Sigmoid colon (tissue), 7 donors: ENCODE measurements around the gene LHFPL6. TPM values are rescaled to one million over a fixed set of nuclear protein-coding genes. Genes with fewer than 3 reads are reported as not detected.

Experiments
- DNase-seq: peaks from one replicate; pipeline ENCODE4 v3.0.0-alpha.2; 2019
- H3K27ac ChIP-seq, 4 donors: fragments of 200-600 bp; sonication (generic); one replicate each; pipeline ENCODE4 v1.5.1; 2016 to 2019; ENCODE audit warnings: mild to moderate bottlenecking in 1 of 4
- H3K27me3 ChIP-seq, 3 donors: fragments of 200-600 bp; sonication (generic); one replicate each; pipeline ENCODE4 v1.5.1; 2019; ENCODE audit warnings: mild to moderate bottlenecking in 1 of 3
- H3K36me3 ChIP-seq, 4 donors: fragments of 200-600 bp; sonication (generic); one replicate each; pipeline ENCODE4 v1.5.1; 2016 to 2019
- H3K4me1 ChIP-seq, 4 donors: fragments of 200-600 bp; sonication (generic); one replicate each; pipeline ENCODE4 v1.5.1; 2017 to 2019
- H3K4me3 ChIP-seq, 4 donors: fragments of 200-600 bp; sonication (generic); one replicate each; pipeline ENCODE4 v1.5.1; 2017 to 2019; ENCODE audit warnings: mild to moderate bottlenecking in 2 of 4, moderate library complexity in 1 of 4
- H3K9me3 ChIP-seq, 4 donors: fragments of 200-600 bp in 3 of 4; sonication (generic) in 3 of 4; one replicate each; pipeline versions ENCODE4 v1.5.1 to v1.6.1; 2013 to 2019
- CTCF ChIP-seq, 4 experiments: fragments of 450-650 bp in 3 of 4; fragments of 200-600 bp in 1 of 4; IDR thresholded peaks; one replicate each; pipeline ENCODE4 v1.5.1; 2016 to 2019; ENCODE audit warnings: antibody characterized with exemption in 4 of 4, mild to moderate bottlenecking in 3 of 4, moderate library complexity in 2 of 4
- EP300 ChIP-seq, 4 donors: sonication (generic); formaldehyde crosslinking; IDR thresholded peaks; one replicate each; pipeline ENCODE4 v1.6.1; 2017; ENCODE audit warnings: antibody characterized with exemption in 4 of 4
- POLR2A ChIP-seq, 2 donors: fragments of 450-650 bp; IDR thresholded peaks; one replicate each; pipeline ENCODE4 v1.6.1; 2016; ENCODE audit warnings: antibody characterized with exemption in 2 of 2, mild to moderate bottlenecking in 2 of 2, moderate library complexity in 2 of 2
- POLR2AphosphoS5 ChIP-seq, 4 donors: sonication (generic); formaldehyde crosslinking; IDR thresholded peaks; one replicate each; pipeline ENCODE4 v1.6.1; 2017; ENCODE audit warnings: antibody characterized with exemption in 4 of 4
- WGBS, 2 donors: extraction: QIAGEN DNeasy Blood & Tissue Kit; methylation state at CpG; one replicate each; pipeline ENCODE4 v1.1.7; 2013; 5-methylcytosine and 5-hydroxymethylcytosine counted together
- intact Hi-C: fragments of 100-400 bp; cut with DNase I; formaldehyde crosslinking; loops from one replicate; pipeline ENCODE4 v1.15.1; 2023
- polyA plus RNA-seq, 3 donors: library from polyadenylated mRNA; stranded (reverse); fragments of 200-250 nt; gene quantifications; one replicate each; pipeline ENCODE4 v1.2.3, GENCODE V29; 2013
- total RNA-seq, 4 donors: library from RNA; depleted of rRNA; stranded (reverse); fragments of >200 nt; gene quantifications; one replicate each; pipeline ENCODE4 v1.1.0, GENCODE V29; 2016
- donor health status: healthy with polysubstance abuse.
- donor health status: Bipolar disorder and iron deficiency.
- donor health status: healthy.

The LHFPL6 gene
- total and polyA plus RNA-seq, 7 donors = 2.5 to 69.2 (median 41.7) TPM

DNA sequence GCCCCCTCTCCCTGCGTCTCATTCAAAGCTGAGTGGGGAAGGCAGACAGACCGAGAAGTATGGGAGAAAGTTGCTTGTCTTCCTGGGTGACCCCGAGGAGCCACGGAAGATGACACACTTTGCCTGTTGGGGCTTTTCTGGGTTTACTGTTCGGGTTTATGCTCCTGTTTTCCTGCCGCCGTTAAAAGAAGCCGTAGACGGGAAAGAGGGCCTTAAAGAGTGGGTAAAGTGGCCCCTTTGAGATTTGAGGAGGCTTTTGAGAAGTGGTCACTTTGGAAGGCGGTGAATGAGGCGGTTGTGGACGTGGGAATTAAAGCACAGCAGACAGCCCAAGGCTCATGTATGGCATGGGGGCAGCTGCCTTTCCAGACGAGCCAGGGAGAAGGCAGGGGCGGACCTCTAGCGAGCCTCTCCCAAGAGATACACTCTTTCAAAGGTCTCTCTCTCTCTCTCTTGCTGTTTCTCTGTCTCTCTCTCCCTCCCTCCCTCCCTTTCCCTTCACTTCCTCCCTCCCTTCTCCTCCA lies 493 bp upstream of the LHFPL6 start:
- Histone ChIP-seq H3K4me1 (peaks cover 0 to 39% (median 25%) of the 10 kb centered on the region in 4 donors), H3K9me3 (no peaks in the 10 kb centered on the region), H3K4me3 (peak overlapping the region; percentile 80 to 92 (median 90)), H3K27me3 (no peaks in the 10 kb centered on the region), H3K36me3 (no peaks in the 10 kb centered on the region), H3K27ac (peak overlapping the region; percentile 88 to 93 (median 92))
- TF ChIP-seq POLR2AphosphoS5 (IDR thresholded peaks at IDR 0.05) = no peak
- no peak for TF ChIP-seq CTCF (IDR thresholded peaks at IDR 0.05)
- TF ChIP-seq EP300 (IDR thresholded peaks at IDR 0.05) = no peak
- TF ChIP-seq POLR2A (IDR thresholded peaks at IDR 0.05) = no peak
- intact Hi-C loops = loop anchor here (2.0 kb wide), 1 partner anchor 153 kb away; no protein-coding TSS in a partner anchor
- WGBS, 2 donors = 2 to 5% methylated on average over 15 of the region's 15 CpGs
- no peak for DNase-seq

- H3K27ac ChIP-seq = peak overlapping the region; percentile 88 to 93 (median 92)
- TF ChIP-seq POLR2A (IDR thresholded peaks at IDR 0.05) = no peak
- TF ChIP-seq POLR2AphosphoS5 (IDR thresholded peaks at IDR 0.05) = no peak
- no peak for TF ChIP-seq EP300 (IDR thresholded peaks at IDR 0.05)
- TF ChIP-seq CTCF (IDR thresholded peaks at IDR 0.05) = peak in 2 of 4 experiments; percentile 11 to 23
- intact Hi-C loops = loop anchor here (2.0 kb wide), 1 partner anchor 151 kb away; no protein-coding TSS in a partner anchor
- DNase-seq = no peak
- WGBS, 2 donors = 0 to 1% methylated on average over 11 of the region's 11 CpGs
- no peaks in the 10 kb centered on the region for H3K9me3 ChIP-seq
- peaks cover 0 to 50% (median 31%) of the 10 kb centered on the region in 4 donors for H3K4me1 ChIP-seq
- peak overlapping the region; percentile 80 to 92 (median 90) for H3K4me3 ChIP-seq
- no peaks in the 10 kb centered on the region for H3K36me3 ChIP-seq
- no peaks in the 10 kb centered on the region for H3K27me3 ChIP-seq
These were observed 748 bp downstream of the LHFPL6 start for GRCh38 chr13:39602277-39602613.

GRCh38 chr13:39601636-39602035 lies 1.4 kb downstream of the LHFPL6 start:
- WGBS, 2 donors = 17 to 65% methylated on average over 3 of the region's 3 CpGs
- no peaks in the 10 kb centered on the region for H3K27me3 ChIP-seq
- no peaks in the 10 kb centered on the region for H3K9me3 ChIP-seq
- intact Hi-C loops = loop anchor here (2.0 kb wide), 2 partner anchors 151 to 187 kb away; no protein-coding TSS in a partner anchor
- H3K4me1 ChIP-seq = peaks cover 0 to 56% (median 34%) of the 10 kb centered on the region in 4 donors
- H3K4me3 ChIP-seq = peak overlapping the region; percentile 80 to 92 (median 90)
- DNase-seq = no peak
- no peak for TF ChIP-seq CTCF (IDR thresholded peaks at IDR 0.05)
- TF ChIP-seq POLR2A (IDR thresholded peaks at IDR 0.05) = no peak
- no peak for TF ChIP-seq POLR2AphosphoS5 (IDR thresholded peaks at IDR 0.05)
- TF ChIP-seq EP300 (IDR thresholded peaks at IDR 0.05) = no peak
- H3K27ac ChIP-seq = peak overlapping the region in 2 of 4 donors; percentile 92 to 93
- no peaks in the 10 kb centered on the region for H3K36me3 ChIP-seq

GRCh38 chr13:39600766-39601165 lies 2.2 kb downstream of the LHFPL6 start:
- H3K4me1 ChIP-seq = peaks cover 0 to 60% (median 35%) of the 10 kb centered on the region in 4 donors
- TF ChIP-seq POLR2A (IDR thresholded peaks at IDR 0.05) (no peak), EP300 (IDR thresholded peaks at IDR 0.05) (no peak), POLR2AphosphoS5 (IDR thresholded peaks at IDR 0.05) (no peak), CTCF (IDR thresholded peaks at IDR 0.05) (no peak)
- H3K36me3 ChIP-seq = no peaks in the 10 kb centered on the region
- peak overlapping the region in 2 of 4 donors; percentile 33 to 40 for H3K27ac ChIP-seq
- peak overlapping the region; percentile 6 to 92 (median 50) for H3K4me3 ChIP-seq
- WGBS, 2 donors = 90 to 92% methylated on average over 9 of the region's 9 CpGs
- H3K9me3 ChIP-seq = no peaks in the 10 kb centered on the region
- H3K27me3 ChIP-seq = no peaks in the 10 kb centered on the region
- intact Hi-C loops = loop anchor here (2.0 kb wide), 1 partner anchor 186 kb away; no protein-coding TSS in a partner anchor
- peak; percentile 68 for DNase-seq
